Choroid plexus epithelial cell (primary cell): ENCODE measurements around the gene TIGD3.

ENCODE experiments used
- DNase-seq: peaks from one replicate; pipeline ENCODE4 v3.0.0-alpha.2; 2010; ENCODE audit warnings: low read depth
- H3K4me3 ChIP-seq: 2 replicates; pipeline ENCODE4 v1.5.1; 2011; ENCODE audit warnings: low read depth, mild to moderate bottlenecking, control low read depth, low read length, moderate library complexity
- CTCF ChIP-seq: conservative IDR thresholded peaks from 2 replicates; pipeline ENCODE4 v1.5.1; 2011; ENCODE audit warnings: low read depth, mild to moderate bottlenecking, control low read depth, inconsistent platforms, low read length, moderate library complexity

Gene TIGD3

GRCh38 chr11:65390099-65390941 is 35.8 kb downstream of the TIGD3 start:
- H3K4me3 ChIP-seq: peak overlapping the region; percentile 7
- TF ChIP-seq CTCF: no peak
- DNase-seq: peak; percentile 30

GRCh38 chr11:65390996-65391395 is 36.4 kb downstream of the TIGD3 start:
- no peak for TF ChIP-seq CTCF
- peak; percentile 42 for DNase-seq
- peak overlapping the region; percentile 7 for H3K4me3 ChIP-seq

GRCh38 chr11:65392186-65392829 is 37.8 kb downstream of the TIGD3 start:
- H3K4me3 ChIP-seq: no peak overlapping the region
- DNase-seq: no peak
- no peak for TF ChIP-seq CTCF

- H3K4me3 ChIP-seq: no peak overlapping the region
- TF ChIP-seq CTCF: no peak
- DNase-seq: no peak
Observed at GRCh38 chr11:65392899-65393298, 38.3 kb downstream of the TIGD3 start.

GRCh38 chr11:65393513-65394079 is 39.0 kb downstream of the TIGD3 start:
- TF ChIP-seq CTCF: no peak
- DNase-seq: no peak
- no peak overlapping the region for H3K4me3 ChIP-seq

- TF ChIP-seq CTCF: no peak
- H3K4me3 ChIP-seq: no peak overlapping the region
- DNase-seq: no peak
Observed at GRCh38 chr11:65394125-65394536, 39.6 kb downstream of the TIGD3 start.
